Measurements from ENCODE around the gene FBXL20. TPM values are rescaled to one million over a fixed set of nuclear protein-coding genes. Genes with fewer than 3 reads are reported as not detected.

The FBXL20 gene
- total and polyA plus RNA-seq, 9 of the 15 experiments (the other 6 are each of a cell fraction or from before 2014, with no cell fraction given): 1.8 to 15.1 (median 5.6) TPM

- TF ChIP-seq MGA (IDR thresholded peaks at IDR 0.05) (0 out of 2 replicates have a peak, but pooled peaks have one; percentile 10), CHAMP1 (IDR thresholded peaks at IDR 0.05) (no peak), L3MBTL2 (IDR thresholded peaks at IDR 0.05) (peak; percentile 52; the same call in 1 of the 2 replicates), FOSL1 (tag; conservative IDR thresholded peaks at IDR 0.05) (peak; percentile 61), ZBTB7A (IDR thresholded peaks at IDR 0.05; ENCODE audit: borderline replicate concordance, control insufficient read depth, low read depth, low read length) (no peak), NR2C1 (IDR thresholded peaks at IDR 0.05) (peak; percentile 93), NR2C1 (tag; IDR thresholded peaks at IDR 0.05) (peak; percentile 93), NFRKB (IDR thresholded peaks at IDR 0.05; ENCODE audit: low read depth) (no peak), JUND (IDR thresholded peaks at IDR 0.05; ENCODE audit: borderline replicate concordance, low read depth, low read length) (peak; percentile 48; the same call in 1 of the 2 replicates), JUND (tag; IDR thresholded peaks at IDR 0.05; ENCODE audit: borderline replicate concordance, low read depth, low read length) (no peak; the same call in 2 of the 3 replicates), NFE2 (IDR thresholded peaks at IDR 0.05; ENCODE audit: low read depth) (peak; percentile 34; the same call in 1 of the 2 replicates), MTA3 (IDR thresholded peaks at IDR 0.05; ENCODE audit: borderline replicate concordance) (0 out of 2 replicates have a peak, but pooled peaks have one; percentile 18), NR2C2 (CRISPR knock-in tag; IDR thresholded peaks at IDR 0.05) (peak; percentile 86), NR2C2 (tag; IDR thresholded peaks at IDR 0.05) (peak; percentile 93)
Observed at GRCh38 chr17:39229274-39229913, 172.0 kb downstream of the FBXL20 start (continued).
